Erythroblast (primary cell): ENCODE measurements around the gene MAP3K5.
"Not testable (repeated sequence)": the region's sequence is repeated elsewhere in the genome, so short reads cannot be mapped to it uniquely, and the experiment has no call there.

Experiments used
- DNase-seq, 2 experiments: peaks; one replicate each; lab custom pipeline; 2025; lab: John Stamatoyannopoulos, UW
- GATA1 ChIP-seq: IDR thresholded peaks from 2 replicates; pipeline ENCODE4 v1.6.1; 2011; ENCODE audit warnings: low read depth, mild to moderate bottlenecking, control low read depth, low read length, moderate library complexity
- POLR2A ChIP-seq: IDR thresholded peaks from 2 replicates; pipeline ENCODE4 v1.6.1; 2011; ENCODE audit warnings: mild to moderate bottlenecking, low read length

MAP3K5 gene

DNA sequence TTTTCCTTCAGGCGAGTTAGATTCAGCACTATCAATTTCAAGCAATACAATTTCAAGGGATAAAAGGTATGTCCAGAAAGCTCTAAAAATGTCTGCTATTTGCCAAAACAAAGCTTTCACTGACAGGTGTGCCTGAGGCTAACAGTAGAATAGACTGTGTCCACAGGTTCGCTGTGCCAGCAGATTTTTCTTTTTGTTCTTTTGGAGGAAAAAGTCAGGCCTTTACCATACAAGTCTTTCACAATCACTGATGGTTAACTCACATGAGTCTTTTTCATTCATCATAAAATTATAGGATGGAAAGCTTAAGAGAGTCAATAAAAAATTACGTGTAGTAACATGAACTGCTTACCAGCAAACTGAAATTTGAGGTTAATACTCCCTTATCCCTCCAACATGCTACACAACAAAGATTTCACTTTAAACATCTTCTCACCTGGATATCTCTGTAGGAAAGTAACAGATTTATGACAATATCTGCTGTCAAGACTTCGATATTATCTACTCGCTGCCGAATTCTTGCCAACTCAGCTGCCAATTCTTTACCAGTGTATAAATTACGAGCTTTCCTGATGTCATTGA is 95.4 kb downstream of the MAP3K5 start:
- TF ChIP-seq POLR2A (no peak), GATA1 (no peak)
- DNase-seq: no peak

DNA sequence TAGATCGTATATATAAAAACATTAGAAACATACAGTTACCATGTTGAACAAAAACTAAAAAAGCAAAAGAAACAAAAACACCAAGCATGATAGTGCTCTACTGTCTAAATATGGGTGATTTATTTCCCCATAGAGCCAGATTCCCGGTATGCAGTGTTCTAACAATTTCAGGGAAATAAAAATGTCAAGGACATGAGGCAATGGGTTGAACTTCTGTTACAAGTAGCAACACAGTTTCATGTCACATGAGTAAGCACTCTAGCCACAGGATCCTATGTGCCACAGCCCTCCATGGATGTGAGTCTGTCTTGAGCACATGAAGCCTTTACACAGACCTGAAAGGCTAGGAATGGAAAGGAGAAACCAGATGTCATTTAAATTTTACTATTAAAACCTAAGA is 96.0 kb downstream of the MAP3K5 start:
- no peak for DNase-seq
- no peak for TF ChIP-seq POLR2A
- no peak for TF ChIP-seq GATA1

DNA sequence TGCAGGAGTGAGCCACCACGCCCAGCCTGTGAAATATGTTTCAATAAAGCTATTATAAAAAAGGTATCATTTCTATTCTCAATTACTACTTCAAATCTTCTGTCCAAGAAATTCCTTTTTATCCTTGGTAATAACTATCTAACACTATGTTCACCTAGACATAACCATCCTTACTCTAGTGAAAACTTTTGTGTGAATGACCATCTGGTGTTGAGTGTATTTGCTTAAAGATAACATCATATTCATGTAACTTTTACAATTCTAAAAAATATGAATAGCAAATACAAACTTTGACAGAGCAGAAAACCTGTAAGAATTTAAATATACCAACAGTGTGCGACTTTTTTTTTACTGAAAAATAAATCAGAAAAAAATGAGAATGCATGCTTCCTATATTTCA is 96.9 kb downstream of the MAP3K5 start:
- TF ChIP-seq POLR2A (no peak), GATA1 (no peak)
- no peak for DNase-seq

DNA sequence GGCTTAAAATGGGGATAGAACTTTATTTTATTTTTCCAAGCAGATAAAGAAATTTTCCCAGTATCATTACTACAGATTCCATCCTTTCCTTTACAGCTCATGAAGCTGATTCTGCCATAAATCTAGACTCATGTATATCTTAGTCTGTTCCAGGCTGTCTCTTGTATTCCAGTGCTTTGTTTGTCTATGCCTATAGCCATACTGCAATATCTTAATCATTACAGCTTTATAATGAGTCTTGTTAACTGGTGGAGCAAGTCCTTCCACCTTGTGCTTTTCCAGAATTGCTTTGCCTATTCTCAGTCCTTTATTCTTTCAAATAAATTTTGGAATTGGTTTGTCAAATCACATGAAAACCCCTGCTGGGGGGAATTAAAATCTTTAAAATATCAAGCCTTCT is 99.2 kb downstream of the MAP3K5 start:
- no peak for DNase-seq
- no peak for TF ChIP-seq POLR2A
- no peak for TF ChIP-seq GATA1

DNA sequence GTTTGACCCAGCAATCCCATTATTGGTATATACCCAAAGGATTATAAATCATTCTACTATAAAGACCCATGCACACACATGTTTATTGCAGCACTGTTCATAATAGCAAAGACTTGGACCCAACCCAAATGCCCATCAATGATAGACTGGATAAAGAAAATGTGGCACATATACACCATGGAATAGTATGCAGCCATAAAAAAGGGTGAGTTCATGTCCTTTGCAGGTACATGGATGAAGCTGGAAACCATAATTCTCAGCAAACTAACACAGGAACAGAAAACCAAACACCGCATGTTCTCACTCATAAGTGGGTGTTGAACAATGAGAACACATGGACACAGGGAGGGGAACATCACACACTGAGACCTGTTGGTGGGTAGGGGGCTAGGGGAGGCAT is 104.4 kb downstream of the MAP3K5 start:
- DNase-seq: not testable (repeated sequence)

DNA sequence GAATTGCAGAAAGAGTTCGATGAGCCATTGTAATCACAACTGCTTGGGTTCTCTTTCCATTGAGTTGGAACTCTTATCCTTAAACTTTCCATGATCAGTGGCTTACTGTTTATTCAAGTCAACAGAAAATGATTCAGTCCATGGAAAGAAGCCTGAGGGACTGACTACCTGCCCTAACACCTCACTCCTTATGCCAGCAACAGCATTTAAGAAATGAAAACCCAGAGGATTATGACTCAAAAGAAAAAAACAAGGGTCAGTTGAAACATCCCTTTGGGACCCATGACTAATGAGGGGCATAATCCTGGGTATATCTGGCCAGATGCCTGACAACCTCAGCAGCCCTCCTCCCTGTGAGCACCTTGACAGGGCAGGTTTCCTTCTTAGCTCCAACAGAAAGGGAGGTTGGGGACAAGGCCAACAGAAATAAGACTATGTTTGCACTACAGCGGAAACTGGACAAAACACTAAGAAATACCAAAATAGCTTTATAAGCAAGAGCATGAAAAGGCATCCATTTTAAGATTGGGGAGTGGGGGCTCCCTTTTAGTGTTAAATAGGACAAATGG is 106.7 kb downstream of the MAP3K5 start:
- TF ChIP-seq GATA1: no peak
- TF ChIP-seq POLR2A: no peak
- DNase-seq: no peak

DNA sequence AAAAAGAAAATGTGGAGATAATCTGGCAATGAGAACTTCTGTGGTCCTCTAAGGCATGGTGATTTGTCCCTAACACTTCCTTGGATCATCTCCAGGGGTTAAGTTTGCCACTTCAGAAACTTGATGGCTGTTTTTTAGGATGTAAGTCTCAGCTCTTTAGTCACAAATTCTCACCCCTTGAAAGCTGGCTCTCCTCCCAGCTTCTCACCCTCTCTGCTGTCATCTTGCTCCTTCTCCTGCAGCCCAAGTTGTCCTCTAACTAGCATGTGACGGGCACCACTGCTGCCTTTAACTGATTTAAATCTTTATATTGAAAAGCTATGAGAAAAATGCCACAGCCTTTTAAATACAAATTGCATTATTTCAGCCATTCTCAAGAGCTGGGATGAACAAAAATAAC is 107.8 kb downstream of the MAP3K5 start:
- TF ChIP-seq POLR2A (no peak), GATA1 (no peak)
- DNase-seq: no peak

DNA sequence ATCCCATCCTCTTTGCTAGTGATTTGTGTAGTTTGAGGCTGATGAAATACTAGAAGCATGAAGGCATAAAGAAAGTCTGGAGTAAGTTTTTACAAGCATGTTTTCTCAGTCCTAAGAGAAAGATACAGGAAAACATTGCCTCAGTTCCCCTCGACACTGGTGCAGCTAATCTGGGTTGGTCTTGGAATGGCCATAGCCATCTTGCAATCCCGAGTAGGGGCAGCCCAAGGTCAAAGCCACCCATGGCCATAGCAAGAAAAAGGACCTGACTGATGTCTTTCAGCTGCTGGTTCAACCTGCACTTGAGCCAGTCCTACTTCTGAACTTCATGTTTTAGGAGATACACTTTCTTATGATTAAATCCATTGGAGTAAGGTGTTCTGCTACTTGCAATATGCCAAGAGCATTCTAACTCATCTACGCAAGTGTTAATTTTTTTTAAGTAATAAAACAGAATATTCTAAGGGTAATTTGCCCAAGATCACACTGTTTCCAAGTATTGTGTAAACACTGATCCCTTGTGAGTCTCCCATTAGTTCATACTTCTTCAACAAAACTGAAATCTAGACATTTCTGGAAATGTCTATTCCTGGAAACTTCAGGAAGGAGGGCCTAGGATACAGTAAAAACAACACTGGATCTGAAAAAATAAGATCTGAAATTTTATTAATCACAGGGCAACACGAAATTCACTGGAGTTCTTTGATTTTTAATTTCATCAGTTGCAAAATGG is 108.9 kb downstream of the MAP3K5 start:
- TF ChIP-seq POLR2A (no peak), GATA1 (no peak)
- no peak for DNase-seq

DNA sequence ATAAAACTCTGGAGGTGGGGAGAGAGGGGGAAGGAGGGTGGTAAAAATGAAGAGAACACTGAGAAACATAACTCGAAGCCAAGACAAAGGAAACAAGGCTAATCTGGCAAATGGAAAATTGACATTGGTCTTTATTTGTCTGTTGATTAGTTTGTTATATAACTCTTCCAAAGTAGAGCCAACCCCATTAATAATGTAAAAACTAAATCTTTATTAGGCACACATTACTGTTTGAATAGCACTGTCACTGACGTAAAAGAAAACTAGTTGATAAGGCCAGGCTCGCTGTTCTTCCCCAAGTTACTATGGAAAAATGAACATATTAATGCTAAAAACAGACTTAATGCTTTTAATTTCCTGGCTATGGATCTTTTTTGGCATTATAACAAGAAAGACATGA is 110.0 kb downstream of the MAP3K5 start:
- no peak for DNase-seq
- TF ChIP-seq GATA1: no peak
- TF ChIP-seq POLR2A: no peak

DNA sequence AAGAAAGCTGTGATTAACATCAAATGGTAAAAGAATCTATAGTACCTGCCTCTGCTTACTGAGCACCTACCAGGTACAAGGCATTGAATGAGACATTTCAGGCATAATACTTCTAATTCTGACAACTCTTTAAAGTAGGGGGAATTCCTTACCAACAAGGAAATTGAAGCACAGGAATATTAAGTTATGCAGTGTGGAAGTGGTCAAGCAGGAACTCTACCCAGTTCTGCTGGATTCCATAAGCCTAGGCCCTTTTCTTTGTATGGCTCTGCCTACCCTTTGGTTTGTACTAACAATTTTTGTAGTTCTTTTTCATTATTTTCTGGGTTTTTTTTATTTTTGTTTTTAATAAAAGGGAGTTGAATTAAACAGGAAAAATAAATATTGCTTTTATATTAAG is 114.5 kb downstream of the MAP3K5 start:
- TF ChIP-seq GATA1 (no peak), POLR2A (no peak)
- DNase-seq: no peak

DNA sequence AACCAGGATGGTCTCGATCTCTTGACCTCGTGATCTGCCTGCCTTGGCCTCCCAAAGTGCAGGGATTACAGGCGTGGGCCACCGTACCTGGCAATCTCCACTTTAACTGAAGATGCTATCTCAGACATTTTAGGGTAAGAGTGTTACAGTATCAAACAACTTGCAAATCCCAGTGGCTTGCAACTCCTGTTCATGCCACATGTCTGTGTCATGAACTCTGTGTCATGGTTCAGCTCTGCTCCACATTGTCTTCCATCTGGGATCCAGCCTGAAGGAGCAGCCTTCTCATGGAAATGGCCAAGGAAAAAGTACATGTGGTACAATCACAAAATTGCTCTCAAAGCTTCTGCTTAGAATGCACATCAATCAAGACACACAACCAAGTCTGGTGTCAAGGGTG is 114.9 kb downstream of the MAP3K5 start:
- no peak for TF ChIP-seq GATA1
- no peak for TF ChIP-seq POLR2A
- no peak for DNase-seq

DNA sequence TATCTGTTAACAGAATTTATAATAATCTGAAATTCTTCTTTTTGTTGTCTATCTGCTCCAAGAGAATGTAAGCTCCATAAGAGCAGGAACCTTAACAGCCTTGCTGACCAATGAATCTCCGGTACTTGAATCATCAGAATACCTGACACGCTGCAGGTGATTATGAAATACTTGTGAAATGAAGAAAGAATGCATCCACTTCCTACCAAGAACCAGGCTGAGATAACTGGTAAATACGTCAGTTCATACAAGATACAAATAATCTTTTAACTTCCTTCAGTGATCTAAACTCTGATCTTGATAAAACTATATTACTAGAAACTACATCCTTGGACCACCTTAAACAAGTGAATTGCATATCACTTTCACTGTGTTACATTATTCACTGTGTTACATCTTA is 116.2 kb downstream of the MAP3K5 start:
- DNase-seq: no peak
- no peak for TF ChIP-seq GATA1
- TF ChIP-seq POLR2A: no peak

DNA sequence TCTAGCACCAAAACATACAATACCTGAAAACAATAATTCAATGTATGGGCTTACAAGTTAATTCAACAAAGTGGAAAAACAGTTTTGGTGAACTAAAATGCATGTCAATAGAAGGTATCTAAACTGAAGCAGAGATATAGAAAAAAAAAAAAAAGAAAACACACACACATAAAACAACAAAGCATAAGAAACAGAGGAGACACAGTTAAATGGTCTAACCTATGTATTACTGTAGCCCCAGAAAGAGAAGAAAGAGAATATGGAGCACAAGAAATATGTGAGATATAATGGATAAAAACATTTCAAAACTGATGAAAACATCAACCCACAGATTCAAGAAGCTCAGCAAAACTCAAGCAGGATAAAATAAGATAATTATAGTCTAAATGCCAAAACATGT is 118.7 kb downstream of the MAP3K5 start:
- no peak for TF ChIP-seq POLR2A
- no peak for TF ChIP-seq GATA1
- DNase-seq: no peak

DNA sequence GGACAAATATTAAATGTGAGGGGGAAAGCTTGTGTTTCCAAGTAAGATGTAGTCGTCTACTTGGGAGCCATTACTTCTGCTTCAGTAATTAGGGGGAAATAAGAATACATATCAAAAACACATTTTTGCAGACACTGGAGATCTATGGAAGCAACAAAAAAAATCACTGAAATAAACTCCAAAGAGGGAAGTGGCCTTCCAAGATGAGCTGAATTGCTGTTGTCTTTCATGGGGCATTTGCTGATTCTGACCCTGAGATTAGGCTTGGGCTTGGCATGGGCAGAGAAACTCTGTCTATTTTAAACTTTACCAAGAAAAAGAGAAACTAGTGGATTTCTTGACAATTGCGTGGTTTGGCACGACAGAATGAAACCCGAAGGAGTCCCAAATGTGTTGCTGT is 120.1 kb downstream of the MAP3K5 start:
- DNase-seq: no peak
- TF ChIP-seq POLR2A (no peak), GATA1 (no peak)

DNA sequence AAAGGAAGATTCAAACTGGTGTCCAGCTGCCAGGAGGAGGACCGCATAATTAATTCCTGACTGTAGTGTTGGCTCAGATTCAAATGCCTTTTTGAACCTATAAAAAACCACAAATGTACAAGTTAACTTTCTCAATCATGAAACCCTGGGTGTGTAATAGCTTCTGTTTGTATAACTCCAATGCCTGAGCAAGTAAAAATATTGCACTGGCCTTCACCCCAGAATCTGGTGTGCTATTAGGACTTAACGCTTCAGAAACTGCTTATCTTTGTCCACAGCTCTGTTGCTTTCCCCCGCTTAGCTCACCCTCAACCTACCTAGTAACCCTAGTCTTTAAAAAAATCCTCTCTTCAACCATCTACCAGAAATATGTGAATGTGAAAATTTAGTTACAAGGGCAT is 123.0 kb downstream of the MAP3K5 start:
- peak; percentile 2 to 7 for DNase-seq
- TF ChIP-seq GATA1: no peak
- TF ChIP-seq POLR2A: no peak
